AG09319 (cell line): Measurements from ENCODE around the gene DNAJC28.

Experiments used
- DNase-seq: peaks from one replicate; pipeline ENCODE4 v3.0.0-alpha.2; 2010; ENCODE audit warnings: low read depth; ENCODE audit errors: extremely low read depth
- CTCF ChIP-seq: IDR thresholded peaks from 2 replicates; pipeline ENCODE4 v1.5.1; 2011; ENCODE audit warnings: low read depth, mild to moderate bottlenecking, inconsistent platforms, low read length, moderate library complexity

DNAJC28 gene

GRCh38 chr21:33491373-33492102 is at the start of gene DNAJC28:
TSS of gene DNAJC28 (minus strand) at chr21:33491716. CDS start at chr21:33489393, 2,323 bp downstream.
- no peak for TF ChIP-seq CTCF
- DNase-seq: peak; percentile 73

GRCh38 chr21:33541105-33541711 is 49.7 kb upstream of the DNAJC28 start:
- no peak for TF ChIP-seq CTCF
- no peak for DNase-seq

- no peak for DNase-seq
- TF ChIP-seq CTCF: no peak
Measured at GRCh38 chr21:33540711-33541104, 49.2 kb upstream of the DNAJC28 start.

- no peak for TF ChIP-seq CTCF
- DNase-seq: no peak
Measured at GRCh38 chr21:33539616-33540015, 48.1 kb upstream of the DNAJC28 start.

- TF ChIP-seq CTCF: no peak
- no peak for DNase-seq
Measured at GRCh38 chr21:33537212-33537611, 45.7 kb upstream of the DNAJC28 start.

- TF ChIP-seq CTCF: no peak
- DNase-seq: no peak
Measured at GRCh38 chr21:33531007-33531406, 39.5 kb upstream of the DNAJC28 start.

GRCh38 chr21:33522953-33523349 is 31.4 kb upstream of the DNAJC28 start:
- DNase-seq: no peak
- TF ChIP-seq CTCF: no peak
